GOT3 (cell line): ENCODE data around the gene DYRK1B.
"Not testable (repeated sequence)": the region's sequence is repeated elsewhere in the genome, so short reads cannot be mapped to it uniquely, and the experiment has no call there.

ENCODE experiments used
- DNase-seq: peaks from one replicate; lab custom pipeline; 2025; ENCODE audit warnings: mixed read lengths; lab: John Stamatoyannopoulos, UW

The DYRK1B gene

DNA sequence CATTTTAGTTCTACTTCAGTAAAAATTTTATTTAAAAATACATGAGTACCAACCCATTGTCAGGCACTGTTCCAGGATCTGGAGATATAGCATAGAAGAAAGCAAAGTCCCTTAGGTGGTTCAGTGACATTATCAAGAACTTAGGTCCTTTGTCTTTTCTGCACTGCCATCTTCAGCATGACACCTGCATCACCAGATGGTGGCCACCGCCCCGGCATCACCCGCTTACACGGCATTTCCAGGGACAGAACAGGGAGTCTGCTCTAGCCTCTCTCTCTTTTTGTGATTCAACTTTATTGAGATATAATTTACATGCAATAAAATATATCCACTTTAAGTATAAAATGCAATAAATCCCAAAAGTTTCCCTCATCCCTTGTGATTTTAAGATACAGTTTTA, 23.5 kb downstream of the DYRK1B start:
- no peak for DNase-seq

DNA sequence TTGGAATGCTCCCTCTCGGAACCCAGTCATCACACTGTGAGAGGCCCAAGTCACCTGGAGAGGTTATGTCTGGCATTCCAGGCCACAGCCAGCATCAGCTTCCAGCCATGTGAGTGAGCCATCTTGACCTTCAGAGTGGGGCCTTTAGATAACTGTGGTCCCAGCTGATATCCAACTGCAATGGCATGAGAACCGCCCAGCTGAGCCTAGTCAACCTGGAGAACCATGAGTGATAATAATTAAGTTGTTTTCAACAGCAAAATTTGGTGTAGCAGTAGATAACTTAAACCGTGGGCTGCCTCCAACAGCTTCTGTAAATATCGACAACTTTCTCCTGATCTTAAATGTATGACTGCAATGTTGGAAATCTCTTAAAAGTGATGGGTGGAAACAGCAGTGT, 24.6 kb downstream of the DYRK1B start:
- no peak for DNase-seq

DNA sequence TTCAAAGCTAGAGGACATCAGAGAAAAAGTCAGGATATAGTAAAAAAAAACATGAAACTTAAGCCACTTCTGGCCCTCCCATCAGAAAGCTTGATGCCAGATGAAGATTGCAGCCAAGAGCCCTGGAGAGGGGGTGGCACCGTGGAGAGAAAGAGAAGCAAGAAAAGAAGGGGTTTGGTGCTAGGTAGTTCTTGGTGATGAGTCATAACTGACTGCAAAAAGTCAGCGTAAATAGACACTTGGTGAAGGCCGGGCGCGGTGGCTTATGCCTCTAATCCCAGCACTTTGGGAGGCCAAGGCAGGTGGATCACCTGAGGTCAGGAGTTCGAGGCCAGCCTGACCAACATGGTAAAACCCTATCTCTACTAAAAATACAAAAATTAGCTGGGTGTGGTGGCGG, 25.3 kb downstream of the DYRK1B start:
- not testable (repeated sequence) for DNase-seq

DNA sequence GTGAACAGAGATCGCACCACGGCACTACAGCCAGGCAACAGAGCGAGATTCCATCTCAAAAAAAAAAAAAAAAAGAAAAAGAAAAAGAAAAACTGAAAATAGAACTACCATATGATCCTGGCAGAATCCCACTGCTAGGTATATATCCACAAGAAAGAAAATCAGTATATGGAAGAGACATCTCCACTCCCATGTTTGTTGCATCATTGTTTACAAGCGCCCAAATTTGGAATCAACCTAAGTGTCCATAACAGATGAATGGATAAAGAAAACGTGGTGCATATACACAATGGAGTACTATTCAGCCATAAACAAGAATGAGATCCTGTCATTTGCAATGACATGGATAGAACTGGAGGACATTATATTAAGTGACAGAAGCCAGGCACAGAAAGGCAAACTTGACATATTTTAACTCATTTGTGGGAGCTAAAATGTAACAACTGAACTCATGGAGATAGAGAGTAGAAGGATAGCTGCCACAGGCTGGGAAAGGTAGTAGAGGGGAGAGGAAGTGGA, 26.1 kb downstream of the DYRK1B start:
- DNase-seq = no peak

DNA sequence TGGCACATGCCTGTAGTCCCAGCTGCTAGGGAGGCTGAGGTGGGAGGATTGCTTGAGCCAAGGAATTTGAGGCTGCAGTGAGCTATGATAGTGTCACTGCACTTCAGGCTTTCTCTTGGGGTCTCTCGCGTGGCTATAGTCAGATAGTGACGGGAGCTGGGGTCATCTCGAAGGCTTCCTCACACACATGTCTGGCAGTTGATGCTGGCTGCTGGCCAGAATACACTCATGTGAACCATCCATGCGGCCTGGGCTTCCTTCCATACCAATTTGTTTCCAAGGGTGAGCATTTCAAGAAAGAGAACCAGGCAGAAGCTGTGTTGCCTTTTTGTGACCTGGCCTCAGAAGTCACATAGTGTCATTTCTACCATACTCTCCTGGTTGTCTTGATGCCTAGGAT, 28.9 kb downstream of the DYRK1B start:
- DNase-seq = no peak

DNA sequence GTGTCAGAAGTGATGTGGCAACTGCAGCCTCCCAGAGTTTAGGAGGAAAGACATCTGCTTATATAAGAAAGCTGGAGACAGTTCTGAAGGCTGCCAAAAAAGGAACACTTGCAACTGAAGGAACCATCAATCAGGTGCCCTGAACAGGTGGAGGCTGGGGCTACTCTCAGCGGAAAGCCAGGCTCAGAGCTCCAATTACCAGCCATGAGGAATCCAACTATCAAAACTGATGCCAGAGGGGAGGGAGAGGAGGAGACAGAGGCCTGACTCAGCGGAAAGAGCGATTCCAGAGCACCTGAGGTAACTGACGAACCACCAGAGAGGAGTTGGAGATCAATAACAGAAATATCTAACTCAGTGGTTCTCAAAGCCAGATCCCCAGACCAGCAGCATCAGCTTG, 31.0 kb downstream of the DYRK1B start:
- no peak for DNase-seq

DNA sequence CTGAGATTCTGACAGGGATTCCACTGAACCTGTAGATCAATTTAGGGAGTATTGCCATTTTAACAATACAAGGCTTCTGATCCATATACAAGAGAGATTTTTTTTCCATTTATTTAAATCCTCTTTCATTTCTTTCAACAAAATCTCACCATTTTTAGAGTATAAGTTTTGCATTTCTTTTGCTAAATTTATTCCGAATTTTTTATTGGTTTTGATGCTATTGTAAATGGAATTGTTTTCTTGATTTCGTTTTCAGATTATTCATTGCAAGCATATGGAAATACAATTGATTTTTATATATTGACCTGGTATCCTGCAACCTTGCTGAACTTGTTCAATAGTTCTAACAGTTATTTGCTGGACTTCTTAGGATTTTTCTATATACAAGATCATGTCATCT, 36.9 kb downstream of the DYRK1B start:
- no peak for DNase-seq

DNA sequence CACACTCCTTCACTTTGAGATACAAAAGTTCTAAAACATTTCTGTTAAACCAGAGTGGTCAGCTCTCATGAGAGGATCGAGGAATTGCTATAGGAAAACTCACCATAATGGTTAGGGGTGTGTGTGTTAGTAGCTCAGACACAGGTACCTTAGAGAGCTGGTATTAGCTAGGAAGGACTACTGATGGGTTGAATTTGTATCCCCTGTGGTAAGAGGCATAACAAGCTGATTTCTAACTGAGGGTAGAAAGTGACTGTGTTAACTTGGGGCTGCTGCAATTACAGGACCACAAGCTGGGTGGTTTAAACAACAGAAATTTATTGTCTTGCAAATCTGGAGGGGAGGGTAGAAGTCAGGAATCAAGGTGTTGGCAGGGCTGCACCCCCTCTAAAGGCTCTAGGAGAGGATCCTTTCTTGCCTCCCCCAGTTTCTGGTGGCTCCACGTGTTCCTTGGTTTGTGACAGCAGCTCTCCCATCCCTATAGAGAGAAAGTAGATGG, 37.9 kb downstream of the DYRK1B start:
- DNase-seq = no peak

DNA sequence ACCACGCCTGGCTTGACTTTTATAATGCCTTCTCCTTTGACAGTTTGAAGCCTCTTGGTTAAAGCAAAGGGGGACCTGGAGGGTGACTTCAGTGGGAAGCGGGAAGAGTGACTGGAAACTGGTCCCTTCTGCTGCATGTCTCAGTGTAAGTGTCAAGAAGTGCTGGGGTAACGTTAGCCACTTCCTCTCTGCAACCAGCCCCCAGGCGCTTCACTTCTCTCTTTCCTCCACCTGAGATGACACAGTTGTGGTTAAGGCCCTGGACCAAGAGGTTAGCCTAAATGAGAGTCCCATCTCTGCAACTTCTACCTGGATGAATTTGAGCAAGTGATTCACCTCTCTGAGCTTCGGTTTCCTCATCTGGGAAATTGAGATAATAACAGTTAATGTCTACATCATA, 39.0 kb downstream of the DYRK1B start:
- no peak for DNase-seq

DNA sequence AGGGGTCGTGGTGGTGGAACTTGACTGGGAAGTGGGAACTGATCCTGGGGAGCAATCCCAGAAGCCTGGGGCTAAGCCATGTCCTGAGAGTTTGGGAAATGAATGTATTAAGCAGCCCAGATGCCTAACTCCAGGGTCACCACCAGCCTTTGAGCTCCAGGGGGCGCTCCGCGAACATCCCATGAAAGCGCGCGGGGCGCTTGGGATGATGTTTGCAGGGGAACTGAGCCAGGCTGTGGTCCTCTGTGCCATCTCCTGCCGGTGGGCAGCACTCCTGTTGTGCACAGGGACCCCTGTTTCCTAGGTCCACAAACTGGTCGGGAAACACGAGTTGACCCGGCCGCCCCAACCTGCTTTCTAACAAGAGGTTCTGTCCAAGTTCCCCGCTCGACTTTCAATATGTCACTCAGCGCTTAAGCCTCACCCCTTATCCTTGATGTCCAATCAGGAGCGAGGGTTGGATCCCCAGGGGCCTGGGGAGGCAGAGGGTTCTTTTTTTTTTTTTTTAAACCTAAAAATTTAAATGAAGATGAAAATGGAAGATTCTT, 40.9 kb downstream of the DYRK1B start:
- DNase-seq = peak; percentile 26

DNA sequence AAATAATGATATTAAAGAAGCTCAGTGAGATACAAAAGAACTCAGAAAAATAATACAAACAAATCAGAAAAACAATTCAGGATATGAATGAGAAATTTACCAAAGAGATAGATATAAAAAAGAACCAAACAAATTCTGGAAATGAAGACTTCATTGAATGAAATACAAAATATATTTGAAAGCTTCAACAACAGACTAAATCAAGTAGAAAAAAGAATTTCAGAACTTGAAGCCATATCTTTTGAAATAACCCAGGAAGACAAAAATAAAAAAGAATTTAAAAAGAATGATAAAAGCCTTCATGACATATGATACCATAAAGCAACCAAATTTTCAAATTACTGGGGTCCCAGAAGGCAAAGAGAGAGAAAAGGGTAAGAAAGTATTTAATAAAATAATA, 45.7 kb downstream of the DYRK1B start:
- no peak for DNase-seq

DNA sequence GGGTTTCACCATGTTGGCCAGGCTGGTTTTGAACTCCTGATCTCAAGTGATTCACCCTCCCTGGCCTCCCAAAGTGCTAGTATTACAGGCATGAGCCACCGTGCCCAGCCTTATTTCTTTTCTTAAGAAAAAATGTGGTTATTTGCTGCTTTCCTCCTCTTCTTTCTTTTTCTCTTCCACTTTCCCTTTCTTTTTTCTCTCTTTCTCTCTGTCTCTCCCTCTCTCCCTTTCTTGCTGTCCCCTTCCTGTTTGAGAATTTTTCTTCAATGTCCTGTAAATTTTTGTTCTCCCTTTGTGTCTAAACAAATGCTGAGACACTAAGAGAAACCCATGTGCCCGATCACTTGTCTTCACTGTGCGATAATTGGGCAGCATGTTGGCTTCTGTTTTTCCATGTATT, 53.1 kb downstream of the DYRK1B start:
- DNase-seq = no peak

DNA sequence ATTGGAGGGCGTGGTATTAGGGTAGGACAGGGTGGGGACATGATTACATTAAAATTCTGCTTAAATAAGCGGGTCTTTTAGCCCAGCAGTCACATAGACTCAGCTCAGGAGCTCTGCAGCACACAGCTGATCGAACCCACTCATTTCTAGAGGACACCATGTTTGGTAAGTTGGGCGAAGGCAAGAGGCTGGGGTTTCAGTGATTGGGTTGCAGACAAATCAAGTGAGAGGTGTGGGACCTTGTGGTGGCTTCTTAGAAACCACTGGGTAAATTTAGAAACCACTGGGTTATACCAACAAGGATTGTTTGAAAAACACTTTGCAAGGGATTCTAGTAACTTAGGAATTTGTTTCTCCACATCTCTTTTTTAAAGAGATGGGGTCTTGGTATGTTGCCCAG, 55.2 kb downstream of the DYRK1B start, which contains the start of gene LEUTX:
TSS of gene LEUTX (plus strand) at position 92 of the 400 bp plus-strand sequence. CDS start at position 159, 67 bp downstream.
- no peak for DNase-seq
